Measurements from ENCODE around the gene IFFO2.

IFFO2 gene

DNA sequence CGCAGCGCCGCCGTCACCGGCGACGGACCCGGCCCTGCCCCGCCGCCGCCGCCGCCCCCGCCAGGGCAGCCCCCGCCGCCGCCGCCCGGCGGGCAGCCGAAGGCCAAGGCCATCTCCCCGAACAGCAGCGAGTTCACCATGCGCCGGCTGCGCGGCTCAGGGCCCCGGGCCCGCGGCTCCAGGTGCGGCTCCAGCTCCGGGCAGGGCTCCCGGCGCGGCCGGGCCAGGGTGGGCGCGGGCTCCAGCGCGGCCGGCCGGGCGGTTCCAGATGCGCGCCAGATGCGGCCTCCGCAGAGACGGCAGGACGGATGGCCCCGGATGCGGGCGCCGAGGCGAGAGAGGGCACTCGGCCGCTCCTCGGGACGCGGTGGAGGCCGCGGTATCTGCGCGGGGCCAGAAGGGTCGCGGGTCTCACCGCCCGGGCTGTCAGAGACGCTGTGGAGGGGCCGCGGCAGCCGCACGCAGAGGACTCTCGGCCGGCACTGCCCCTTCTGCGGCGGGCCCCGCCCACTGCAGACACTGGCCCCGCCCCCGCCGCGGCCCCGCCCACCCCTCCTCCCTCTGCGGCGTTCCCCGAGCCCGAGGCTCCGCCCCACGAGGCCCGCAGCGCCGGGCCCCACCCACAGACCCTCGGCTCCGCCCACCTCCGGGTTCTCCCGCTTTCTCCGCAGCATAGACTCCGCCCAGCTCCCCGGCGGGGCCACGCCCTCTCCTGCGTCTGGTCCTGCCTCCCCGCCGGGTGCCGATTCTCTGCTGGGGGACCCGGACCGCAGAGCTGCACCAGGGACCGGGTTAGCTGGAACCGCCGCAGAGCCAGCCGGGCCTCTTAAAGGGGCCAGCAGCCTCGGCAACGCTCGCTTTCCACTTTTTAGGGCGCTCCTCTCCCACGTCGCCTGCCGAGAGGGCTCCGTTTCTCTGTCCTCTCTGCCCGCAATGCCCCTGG is at the start of gene IFFO2:
Gene IFFO2, minus strand, starts transcription at position 484 of the 943 bp plus-strand sequence. Its CDS starts 344 bp downstream, at position 140.
- DNase-seq (ENCODE audit: low read depth), result peak; percentile 99

DNA sequence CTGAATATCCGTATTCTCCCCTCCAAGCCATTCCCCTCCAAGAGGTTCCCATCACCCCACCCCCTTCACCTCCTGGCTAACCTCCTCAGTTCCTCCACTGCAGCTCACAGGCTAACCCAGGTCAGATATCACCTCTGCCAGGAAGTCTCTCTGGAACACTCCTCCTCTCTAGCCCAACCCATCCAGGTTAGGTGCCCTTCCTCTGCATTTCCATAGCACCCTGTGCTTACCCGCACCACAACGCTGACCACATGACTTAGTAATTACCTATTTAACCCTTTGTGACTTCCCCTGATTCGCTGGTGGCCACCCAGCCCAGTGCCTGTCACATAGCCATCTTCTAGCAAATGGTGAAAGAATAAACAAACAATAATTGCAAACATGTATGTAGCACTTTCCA is 49.5 kb upstream of the IFFO2 start:
- no peak for DNase-seq (ENCODE audit: low read depth)

DNA sequence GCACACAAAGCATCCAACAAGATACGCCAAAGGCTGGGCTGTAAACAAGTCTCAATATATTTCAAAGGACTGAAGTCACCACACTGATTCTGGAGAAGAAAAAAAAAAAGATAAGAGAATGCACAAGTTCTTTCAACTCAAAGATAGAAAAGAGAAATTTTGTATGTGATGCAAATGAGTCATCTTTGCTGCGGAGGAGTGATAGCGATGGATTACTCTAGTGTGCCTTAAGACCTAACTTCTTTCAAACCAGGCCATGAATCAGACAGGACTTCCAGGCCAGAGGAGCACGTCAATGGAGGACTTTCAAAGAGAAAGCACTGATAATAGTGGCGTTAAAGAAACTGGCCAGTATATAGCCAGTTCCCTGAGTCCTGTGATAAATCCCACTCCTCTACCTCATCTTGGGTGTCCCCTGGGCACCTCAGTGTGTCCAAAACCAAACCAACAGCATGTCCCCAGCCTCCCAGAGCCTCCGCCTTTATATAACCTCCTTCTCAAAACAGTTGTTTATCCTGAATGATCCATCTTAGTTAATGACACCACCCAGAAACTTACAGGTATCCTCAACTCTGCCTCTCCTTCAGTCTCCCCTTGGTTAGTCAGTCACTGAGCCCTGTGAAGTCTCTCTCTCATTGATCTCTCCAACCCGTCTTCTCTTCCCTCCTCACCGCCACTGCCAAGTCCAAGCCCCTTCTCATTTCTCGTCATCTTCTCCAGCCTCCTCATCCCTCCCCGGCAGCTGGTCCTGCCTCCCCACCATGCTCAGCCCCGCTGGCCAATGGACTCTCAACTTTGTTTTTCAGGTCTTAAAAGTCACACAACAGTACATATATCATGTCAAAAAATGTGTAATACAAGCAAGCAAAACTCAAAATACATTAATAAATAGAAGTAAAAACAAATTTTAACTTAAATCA is 47.2 kb upstream of the IFFO2 start:
- DNase-seq (ENCODE audit: low read depth), result no peak

DNA sequence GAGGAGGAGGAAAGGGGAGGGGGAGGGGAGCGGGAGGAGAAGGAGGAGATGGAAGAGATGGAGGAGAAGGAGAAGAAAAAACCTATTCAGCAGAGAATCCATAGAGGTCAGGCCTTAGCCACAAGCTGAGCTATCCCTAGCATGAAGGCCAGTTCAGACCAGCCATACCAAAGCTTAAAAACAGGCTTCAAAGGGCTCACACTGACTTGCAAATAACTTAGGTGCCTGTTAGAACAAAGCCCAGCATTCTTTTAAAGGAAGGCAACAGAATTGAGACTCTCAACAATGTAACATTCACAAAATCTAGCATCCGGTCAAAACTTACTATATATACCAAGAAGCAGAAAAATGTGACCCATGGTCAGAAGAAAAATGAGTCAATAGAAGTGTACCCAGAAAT is 43.6 kb upstream of the IFFO2 start:
- no peak for DNase-seq (ENCODE audit: low read depth)

DNA sequence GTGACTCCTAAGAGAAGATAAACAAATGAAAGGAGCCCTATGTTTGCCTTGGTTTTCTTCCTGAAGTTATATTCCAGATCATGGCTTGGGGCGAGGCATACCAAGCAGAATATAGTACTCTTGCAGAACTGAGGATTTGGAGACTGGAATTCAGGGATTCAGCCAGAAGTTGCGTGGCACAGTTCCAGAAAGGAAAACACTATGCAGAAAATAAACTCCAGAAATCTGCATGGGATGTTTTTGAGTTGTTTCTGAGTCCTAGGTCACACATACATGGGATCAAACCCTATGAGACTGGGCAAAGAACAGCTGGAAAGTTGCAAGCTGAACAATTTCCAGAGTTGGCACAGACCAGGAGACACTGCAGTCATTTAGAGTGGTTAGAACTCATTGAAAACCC is 42.9 kb upstream of the IFFO2 start:
- no peak for DNase-seq (ENCODE audit: low read depth)

DNA sequence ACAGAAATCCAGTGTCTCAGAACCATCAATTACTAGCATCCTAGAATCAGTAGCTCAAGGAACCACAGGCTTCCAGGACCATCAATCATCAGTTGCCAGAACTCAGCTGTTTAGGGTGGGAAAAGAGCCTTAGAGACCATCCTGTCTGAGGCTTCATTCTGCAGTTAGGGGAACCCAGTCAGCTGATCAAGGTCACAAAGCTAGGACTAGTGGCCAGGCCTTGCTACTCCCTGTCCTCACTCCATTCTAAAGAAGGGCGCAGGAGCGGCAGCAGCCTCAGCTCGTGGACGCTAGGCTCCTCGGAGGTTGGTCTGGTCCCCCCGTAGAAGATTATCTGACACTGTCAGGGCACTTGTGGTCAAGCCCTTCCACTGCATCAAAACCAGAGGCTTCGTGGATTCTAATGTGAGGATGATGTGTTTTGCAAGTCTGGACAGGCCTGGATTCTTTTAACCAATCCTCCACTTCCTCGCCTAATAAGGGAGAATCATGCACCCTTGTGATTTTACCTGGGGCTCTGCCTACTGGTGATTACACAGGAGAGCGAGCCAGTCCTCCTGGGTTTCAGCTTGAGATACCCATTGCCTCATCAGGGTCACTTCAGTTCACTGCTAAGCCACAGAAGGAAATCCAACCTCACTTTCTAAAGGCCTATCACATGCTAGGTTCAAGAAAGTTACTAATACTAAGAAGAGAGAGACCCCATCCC is 41.7 kb upstream of the IFFO2 start:
- no peak for DNase-seq (ENCODE audit: low read depth)

DNA sequence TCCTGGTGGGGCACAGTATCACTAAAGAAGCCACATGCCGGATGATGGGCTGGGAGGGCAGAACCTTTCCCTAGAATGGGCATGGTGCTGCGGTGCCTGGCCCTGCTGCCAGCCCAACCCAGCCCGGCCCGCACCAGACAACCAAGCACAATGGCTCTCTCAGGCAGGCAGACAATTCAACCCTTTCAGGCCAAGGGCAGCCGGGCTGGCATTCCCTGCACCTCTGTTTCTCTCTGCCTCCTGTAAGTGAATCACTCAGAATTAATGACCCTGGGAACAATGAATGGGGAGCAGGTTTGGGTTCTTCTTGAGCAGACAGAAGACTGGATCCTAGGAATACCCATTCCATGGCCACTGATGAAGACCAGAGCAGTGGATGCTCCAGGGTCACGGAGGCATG is 41.0 kb upstream of the IFFO2 start:
- DNase-seq (ENCODE audit: low read depth), result no peak

DNA sequence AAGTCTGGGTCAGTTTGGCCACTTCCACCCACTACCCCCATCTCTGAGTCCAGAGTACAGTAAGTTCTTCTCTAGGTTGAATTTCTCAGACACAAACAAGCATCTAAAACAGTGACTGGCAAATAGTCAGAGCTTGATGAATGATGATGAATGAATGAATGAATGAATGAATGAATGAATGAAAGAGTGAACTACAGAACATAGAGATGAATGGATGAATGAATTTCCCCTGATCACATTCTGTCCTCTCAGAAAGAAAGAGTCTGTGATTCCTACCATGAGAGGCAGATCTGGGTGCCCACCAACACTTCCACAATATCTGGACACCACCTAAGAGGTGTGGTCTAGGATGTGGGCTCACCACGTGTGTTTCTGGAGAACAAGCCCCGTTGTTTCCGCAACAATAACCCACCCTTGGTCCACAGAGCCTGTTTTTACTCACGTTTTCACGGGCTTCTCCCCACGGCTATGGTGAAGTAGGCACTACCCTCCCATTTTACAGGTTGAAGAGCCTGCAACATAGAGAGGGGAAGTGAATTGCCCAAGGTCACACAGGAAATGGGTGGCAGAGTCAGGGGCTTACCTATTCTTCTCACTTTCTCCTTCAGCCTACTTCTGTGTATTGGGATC is 40.2 kb upstream of the IFFO2 start:
- DNase-seq (ENCODE audit: low read depth), result no peak

DNA sequence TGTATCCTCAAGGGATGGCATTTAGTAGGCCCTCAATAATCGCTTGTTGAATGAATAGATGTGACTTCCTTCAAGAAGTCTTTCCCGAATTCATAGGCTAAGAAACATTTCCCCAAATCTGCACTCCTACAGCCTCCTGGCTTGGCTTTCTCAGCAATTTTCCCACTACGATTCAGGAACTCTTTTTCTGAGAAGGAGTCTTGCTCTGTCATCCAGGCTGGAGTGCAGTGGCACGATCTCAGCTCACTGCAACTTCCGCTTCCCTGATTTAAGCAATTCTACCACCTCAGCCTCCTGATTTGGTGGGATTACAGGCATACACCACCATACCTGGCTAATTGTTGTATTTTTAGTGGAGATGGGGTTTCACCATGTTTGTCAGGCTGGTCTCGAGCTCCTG is 37.9 kb upstream of the IFFO2 start:
- DNase-seq (ENCODE audit: low read depth), result no peak

DNA sequence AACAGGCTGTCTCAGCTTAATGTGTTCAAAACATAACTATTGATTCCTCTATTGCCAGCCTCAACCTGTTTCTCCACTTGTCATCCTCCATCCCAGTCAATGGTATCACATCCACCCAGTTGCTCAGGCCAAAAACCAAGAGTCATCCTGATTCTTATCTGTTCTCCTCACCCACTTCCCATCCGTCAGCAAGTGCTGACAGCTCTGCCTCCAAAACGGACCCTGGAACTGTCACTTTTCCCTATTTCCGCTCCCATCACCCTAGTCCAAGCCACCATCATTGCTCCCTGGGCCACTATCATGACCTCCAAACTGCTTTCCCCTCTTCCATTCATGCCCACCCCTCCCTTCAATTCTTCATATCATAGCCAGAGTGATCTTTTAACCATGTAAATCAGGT is 36.2 kb upstream of the IFFO2 start:
- no peak for DNase-seq (ENCODE audit: low read depth)

DNA sequence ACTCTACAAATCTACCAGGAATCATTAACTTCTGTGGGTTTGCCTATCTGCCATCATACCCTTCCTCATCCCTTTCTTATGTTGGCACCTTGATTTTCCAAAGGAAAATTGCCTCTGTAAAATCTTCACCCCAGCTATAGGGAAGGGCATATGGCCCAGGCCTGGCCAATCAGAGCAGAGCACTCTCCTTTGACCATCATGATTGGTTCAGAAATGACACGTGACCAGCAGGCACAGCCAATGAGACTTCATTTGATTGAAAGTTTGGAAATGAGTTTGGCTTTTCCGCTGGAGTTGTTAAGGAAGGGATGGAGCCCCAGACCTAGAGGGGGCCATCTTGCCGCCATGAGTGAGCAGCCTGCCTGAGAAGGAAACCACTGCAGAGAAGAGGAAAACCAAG is 35.1 kb upstream of the IFFO2 start:
- DNase-seq (ENCODE audit: low read depth), result no peak

DNA sequence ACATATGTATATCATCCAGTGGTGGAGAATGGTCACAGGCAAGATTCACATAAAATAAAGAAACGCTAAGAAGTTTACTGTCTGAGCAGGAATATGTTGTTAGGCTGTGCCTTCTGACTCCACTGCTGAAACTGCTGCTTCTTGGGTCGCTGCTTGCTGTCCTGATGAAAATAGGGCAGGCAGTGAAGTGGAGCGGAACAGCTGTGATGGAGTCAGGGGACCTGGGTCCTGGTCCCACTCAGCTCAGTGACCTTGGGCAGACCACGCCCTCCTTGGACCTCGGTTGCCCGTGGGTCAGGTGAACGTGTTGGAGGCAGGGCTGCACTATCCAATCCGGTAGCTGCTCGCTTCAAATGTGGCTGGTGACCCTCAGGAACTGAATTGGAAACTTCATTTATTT is 33.4 kb upstream of the IFFO2 start:
- DNase-seq (ENCODE audit: low read depth), result no peak

DNA sequence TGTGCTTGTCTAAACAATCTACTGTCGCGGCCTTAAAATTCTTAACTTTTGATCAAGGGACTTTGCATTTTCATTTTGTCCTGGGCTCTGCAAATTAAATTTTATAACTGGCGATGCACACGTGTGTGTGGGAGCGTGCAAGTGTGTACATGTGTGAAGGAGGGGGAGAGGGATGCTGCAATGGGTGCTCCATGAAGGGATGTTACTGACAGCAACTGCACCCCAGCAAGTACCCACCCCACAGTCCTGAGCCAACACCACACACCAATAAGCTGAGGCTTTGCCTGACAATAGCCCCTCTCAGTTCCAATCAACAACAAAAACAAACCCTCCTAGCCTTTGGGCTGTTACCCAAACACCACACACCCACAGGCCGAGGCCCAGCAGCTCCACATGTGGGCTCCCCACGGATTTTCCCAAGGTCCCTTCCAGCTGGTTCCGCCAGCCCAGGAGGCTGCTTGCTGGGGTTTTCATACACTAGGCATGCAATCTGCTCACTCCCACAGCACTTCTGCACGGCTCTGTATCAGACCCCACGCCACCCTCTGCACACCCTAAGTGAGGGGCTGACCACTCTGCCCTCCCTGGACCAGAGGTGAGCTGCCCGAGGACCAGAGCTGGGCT is 32.8 kb upstream of the IFFO2 start:
- DNase-seq (ENCODE audit: low read depth), result no peak

DNA sequence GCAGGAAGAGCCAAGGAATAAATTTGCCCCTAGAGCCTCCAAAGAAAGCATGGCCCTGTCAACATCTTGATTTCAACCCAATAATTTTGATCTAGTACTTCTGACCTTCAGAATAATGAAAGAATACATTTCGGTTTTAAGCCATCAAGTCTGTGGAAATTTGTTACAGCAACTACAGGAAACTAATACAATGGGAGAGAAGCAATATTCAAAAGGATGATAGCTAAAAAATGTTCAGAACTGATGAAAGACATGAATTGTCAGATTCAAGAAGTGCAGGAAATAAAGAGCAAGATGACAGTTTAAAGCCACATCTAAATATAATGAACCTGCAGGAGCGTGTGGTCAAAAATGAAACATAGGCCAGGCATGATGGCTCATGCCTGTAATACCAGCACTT is 24.8 kb upstream of the IFFO2 start:
- DNase-seq (ENCODE audit: low read depth), result no peak

DNA sequence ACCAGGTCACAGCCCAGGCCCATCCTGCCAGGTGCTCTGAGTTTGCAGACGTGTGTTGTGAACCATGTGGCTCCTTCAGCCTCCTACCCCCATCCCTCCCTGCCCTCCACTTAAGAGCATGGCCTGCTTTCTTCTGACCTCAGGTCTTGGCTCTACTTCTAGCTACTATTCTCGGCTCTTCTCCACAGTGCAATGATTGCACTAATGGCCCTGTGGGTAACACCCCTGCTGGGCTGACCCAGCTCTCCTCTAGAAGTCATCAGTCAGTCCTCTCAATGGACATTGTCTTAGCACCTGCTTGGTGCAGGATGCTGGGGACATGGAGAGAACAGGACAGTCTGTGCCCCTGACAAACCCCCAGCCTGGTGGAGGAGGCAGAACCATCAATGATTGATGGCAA is 22.2 kb upstream of the IFFO2 start:
- DNase-seq (ENCODE audit: low read depth), result no peak

DNA sequence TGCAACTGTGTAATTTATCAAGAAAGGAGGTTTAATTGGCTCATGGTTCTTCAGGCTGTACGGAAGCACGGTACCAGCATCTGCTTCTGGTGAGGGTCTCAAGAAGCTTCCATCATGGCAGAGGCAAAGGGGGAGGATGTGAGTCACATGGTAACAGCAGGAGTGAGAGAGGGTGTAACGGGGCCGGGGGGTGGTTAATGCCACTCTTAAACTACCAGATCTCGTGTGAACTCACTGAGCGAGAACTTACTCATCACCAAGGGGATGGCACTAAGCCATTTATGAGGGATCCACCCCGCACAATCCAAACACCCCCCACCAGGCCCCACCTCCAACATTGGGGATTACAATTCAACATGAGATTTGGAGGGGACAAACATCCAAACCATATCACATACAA is 21.0 kb upstream of the IFFO2 start:
- no peak for DNase-seq (ENCODE audit: low read depth)

DNA sequence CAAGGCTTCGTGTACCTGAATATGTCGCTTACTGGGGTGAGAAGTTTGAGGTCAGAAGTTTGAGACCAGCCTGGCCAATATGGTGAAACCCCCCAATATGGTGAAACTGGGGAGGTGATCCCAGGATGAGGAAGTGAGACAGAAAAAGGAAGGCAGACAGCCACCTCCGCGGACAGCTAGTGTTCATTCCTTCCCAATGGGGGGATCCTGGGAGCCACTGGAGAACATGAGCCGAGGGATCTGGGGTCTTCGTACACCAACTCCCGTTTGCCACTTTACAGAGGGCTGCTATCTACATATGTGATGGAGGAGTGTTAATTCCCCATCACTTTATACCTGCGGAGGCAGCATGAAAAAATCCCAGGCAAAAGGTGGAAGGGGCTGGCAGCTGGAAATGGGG is 19.6 kb upstream of the IFFO2 start:
- no peak for DNase-seq (ENCODE audit: low read depth)

DNA sequence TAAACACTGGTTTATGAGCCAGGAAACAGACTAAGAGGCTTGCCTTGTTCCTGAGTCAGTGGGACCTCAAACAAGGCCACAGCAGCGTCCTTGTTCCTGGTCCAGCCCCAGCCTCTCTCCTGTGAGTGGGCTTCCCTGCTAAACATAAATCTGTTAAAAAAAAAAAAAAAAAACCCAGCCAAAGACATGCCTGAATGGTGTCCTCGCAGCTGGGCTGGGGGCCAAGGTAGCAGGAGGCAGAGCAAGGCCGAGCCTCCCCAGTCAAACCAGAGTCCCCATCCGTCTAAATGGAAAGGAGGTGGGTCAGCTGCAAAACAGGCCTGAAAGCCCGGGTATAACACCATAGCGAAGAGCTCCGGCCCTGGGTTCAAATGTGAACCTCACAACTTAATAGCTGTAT is 18.1 kb upstream of the IFFO2 start:
- no peak for DNase-seq (ENCODE audit: low read depth)

DNA sequence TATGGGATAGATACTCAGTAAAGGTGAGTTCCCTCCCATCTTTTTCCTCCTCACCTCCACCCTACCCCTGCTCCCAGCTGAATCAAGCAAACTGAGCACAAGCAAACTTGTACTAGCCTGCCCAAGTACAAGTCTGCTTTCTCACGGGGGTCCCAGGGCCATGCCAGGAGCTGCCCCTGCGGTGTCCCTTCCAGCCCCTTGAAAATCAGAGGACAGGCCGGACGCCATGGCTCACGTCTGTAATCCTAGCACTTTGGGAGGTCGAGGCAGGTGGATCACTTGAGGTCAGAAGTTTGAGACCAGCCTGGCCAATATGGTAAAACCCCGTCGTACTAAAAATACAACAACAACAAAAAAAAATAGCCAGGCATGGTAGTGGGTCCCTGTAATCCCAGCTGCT is 17.5 kb upstream of the IFFO2 start:
- DNase-seq (ENCODE audit: low read depth), result no peak

DNA sequence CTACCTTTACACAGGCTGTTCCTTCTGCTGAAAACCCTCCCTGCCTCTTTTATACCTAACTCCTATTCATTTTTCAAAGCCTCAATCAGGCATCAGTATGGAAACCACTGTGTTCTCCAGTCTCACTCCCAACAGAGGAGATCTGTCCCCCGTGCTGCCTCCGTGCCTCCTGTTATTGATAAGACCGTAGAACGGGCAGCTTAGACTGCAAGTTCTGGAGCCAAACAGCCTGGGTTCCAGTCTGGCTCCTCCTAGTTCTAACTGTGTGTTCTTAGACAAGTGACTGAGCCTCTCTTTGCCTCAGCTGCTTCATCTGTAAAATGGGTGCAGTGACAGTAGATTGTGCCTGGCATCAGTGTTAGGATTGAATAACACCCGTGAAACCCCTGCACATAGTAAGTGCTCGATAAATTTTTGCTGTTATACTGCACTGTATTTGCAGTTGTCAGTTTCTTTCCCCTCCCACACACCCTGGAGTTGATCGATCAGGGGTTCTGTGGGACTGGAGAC is 17.0 kb upstream of the IFFO2 start:
- DNase-seq (ENCODE audit: low read depth), result no peak

DNA sequence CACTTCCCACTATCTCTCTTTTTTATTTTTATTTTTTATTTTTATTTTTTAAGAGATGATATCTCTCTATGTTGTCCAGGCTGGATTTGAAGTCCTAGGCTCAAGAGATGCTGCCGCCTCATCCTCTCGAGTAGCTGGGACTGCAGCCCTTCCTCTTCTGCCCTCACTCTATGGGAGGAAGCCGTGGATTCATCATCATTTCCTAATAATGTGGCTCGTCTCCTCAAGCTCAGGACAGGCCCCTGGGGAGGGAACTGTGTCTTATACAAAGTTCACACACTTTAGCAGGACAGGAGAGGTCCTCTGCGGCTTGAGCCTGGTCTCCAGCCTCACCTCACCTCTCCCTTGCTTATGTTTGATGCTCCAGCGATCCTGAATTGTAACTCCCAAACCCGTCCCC is 16.5 kb upstream of the IFFO2 start:
- DNase-seq (ENCODE audit: low read depth), result no peak

Data from stimulated activated CD8-positive, alpha-beta memory T cell treated with anti-CD3 and anti-CD28 coated beads, Interleukin-15, amount 100 ng/mL, for 1 hour (primary cell).